HepG2 (cell line): Measurements from ENCODE around the gene ZCCHC24. TPM values are rescaled to one million over a fixed set of nuclear protein-coding genes. Genes with fewer than 3 reads are reported as not detected.

ENCODE experiments used
- ATAC-seq: fragments of 200-7000 bp; cut with Tn5 transposase; 3 replicates; pipeline ENCODE4 v1.9.1; 2020; ENCODE audit warnings: mild to moderate bottlenecking, moderate library complexity
- BruUV-seq: library from RNA; stranded (reverse); fragments of 400-500 nt; replicated peaks from 2 replicates; lab custom pipeline; 2021; lab: Mats Ljungman, UMichigan
- CTCF ChIA-PET: fragments of 300-600 bp; formaldehyde crosslinking; extraction: SDS; loops from one replicate; lab custom pipeline; 2021; ENCODE audit warnings: low total read pairs, inconsistent platforms, low intra/inter-chr PET ratio; lab: Yijun Ruan, JAX
- POLR2A ChIA-PET: fragments of 350-600 bp; sonication (Branson Sonifier 250); formaldehyde crosslinking; loops from one replicate; lab custom pipeline; 2020; ENCODE audit warnings: antibody characterized with exemption, inconsistent platforms; lab: Yijun Ruan, JAX
- DNase-seq: peaks from one replicate; pipeline ENCODE4 v3.0.0-alpha.2; 2015; ENCODE audit warnings: low spot score
- FAIRE-seq: peaks from 3 replicates; lab custom pipeline; 2011; peaks lifted over from hg19 to GRCh38; lab: Jason Lieb, UNC
- H2AFZ ChIP-seq: one replicate; pipeline ENCODE4 v1.6.1; 2011; ENCODE audit warnings: low read length, inconsistent platforms
- H3K27ac ChIP-seq: fragments of 300-600 bp; 3 replicates; pipeline ENCODE4 v1.8.0; 2011; ENCODE audit warnings: mixed run types, mild to moderate bottlenecking, mixed read lengths, low read length, inconsistent platforms; ENCODE audit not compliant: insufficient read depth; ENCODE audit errors: extremely low read length
- H3K27me3 ChIP-seq, 2 experiments: fragments of 200-600 bp in 1 of 2; 2 replicates in 1 of 2; 3 replicates in 1 of 2; pipeline versions ENCODE4 v1.6.0 to v1.8.0; 2011; ENCODE audit warnings: low read length in 2 of 2, mild to moderate bottlenecking in 2 of 2, moderate library complexity in 2 of 2, inconsistent platforms in 1 of 2; ENCODE audit not compliant: insufficient read depth in 2 of 2, control insufficient read depth in 1 of 2
- H3K36me3 ChIP-seq, 2 experiments: fragments of 200-600 bp in 1 of 2; replicated peaks in 1 of 2; 2 replicates in 1 of 2; 3 replicates in 1 of 2; pipeline versions ENCODE4 v1.5.1 to v1.8.0; 2011; ENCODE audit warnings: low read length in 2 of 2, inconsistent platforms in 1 of 2; ENCODE audit not compliant: insufficient read depth in 2 of 2, control insufficient read depth in 1 of 2
- H3K4me1 ChIP-seq: 2 replicates; pipeline ENCODE4 v1.5.1; 2012; ENCODE audit warnings: low read length, inconsistent platforms; ENCODE audit not compliant: insufficient read depth
- H3K4me2 ChIP-seq: 2 replicates; pipeline ENCODE4 v1.6.0; 2011; ENCODE audit warnings: low read depth, low read length, inconsistent platforms
- H3K4me3 ChIP-seq, 3 experiments: fragments of 200-600 bp in 1 of 3; sonication (generic), shearing (Covaris generic) in 1 of 3; replicated peaks in 1 of 3; 2 replicates each; pipeline ENCODE4 v1.5.1; 2011 to 2016; ENCODE audit warnings: low read length in 3 of 3, inconsistent platforms in 2 of 3, low read depth in 2 of 3, mild to moderate bottlenecking in 2 of 3, control low read depth in 1 of 3, mixed read lengths in 1 of 3; ENCODE audit not compliant: insufficient read depth in 1 of 3
- H3K79me2 ChIP-seq: one replicate; pipeline ENCODE4 v1.6.1; 2011; ENCODE audit warnings: low read length, inconsistent platforms; ENCODE audit not compliant: insufficient read depth
- H3K9ac ChIP-seq: 2 replicates; pipeline ENCODE4 v1.6.0; 2011; ENCODE audit warnings: mild to moderate bottlenecking, low read depth, low read length, inconsistent platforms; ENCODE audit not compliant: insufficient read depth
- H3K9me3 ChIP-seq: 2 replicates; pipeline ENCODE4 v1.5.1; 2012; ENCODE audit warnings: mild to moderate bottlenecking, low read length
- H4K20me1 ChIP-seq: 2 replicates; pipeline ENCODE4 v1.6.0; 2011; ENCODE audit warnings: inconsistent platforms, mild to moderate bottlenecking, low read length, moderate library complexity; ENCODE audit not compliant: insufficient read depth
- HNRNPLL ChIP-seq: fragments of 200-400 bp; formaldehyde crosslinking; IDR thresholded peaks from 2 replicates; pipeline ENCODE4 v1.6.1; 2017; ENCODE audit warnings: mild to moderate bottlenecking, low read depth, low read length; ENCODE audit not compliant: poor library complexity, severe bottlenecking
- JUN ChIP-seq: sonication (generic); formaldehyde crosslinking; IDR thresholded peaks from 2 replicates; pipeline ENCODE4 v1.4.0; 2020; ENCODE audit warnings: mild to moderate bottlenecking, missing genetic modification reagents
- KAT2B ChIP-seq: fragments of 150-350 bp; IDR thresholded peaks from 2 replicates; pipeline ENCODE4 v1.6.1; 2014; ENCODE audit warnings: low read depth, low read length, borderline replicate concordance
- NR3C1 ChIP-seq: sonication (generic); formaldehyde crosslinking; IDR thresholded peaks from 2 replicates; pipeline ENCODE4 v1.4.0; 2020; ENCODE audit warnings: missing genetic modification reagents
- RELA ChIP-seq: sonication (generic); formaldehyde crosslinking; IDR thresholded peaks from 2 replicates; pipeline ENCODE4 v1.4.0; 2020; ENCODE audit warnings: missing genetic modification reagents
- TBX2 ChIP-seq: sonication (generic); formaldehyde crosslinking; IDR thresholded peaks from 2 replicates; pipeline ENCODE4 v1.5.0; 2020; ENCODE audit warnings: missing genetic modification reagents, mild to moderate bottlenecking, borderline replicate concordance
- TCF7L2 ChIP-seq: IDR thresholded peaks from 2 replicates; pipeline ENCODE4 v1.6.1; 2011; ENCODE audit warnings: mild to moderate bottlenecking, low read depth, low read length, moderate library complexity
- THRA ChIP-seq: sonication (generic); formaldehyde crosslinking; IDR thresholded peaks from 2 replicates; pipeline ENCODE4 v1.4.0; 2020; ENCODE audit warnings: missing genetic modification reagents, borderline replicate concordance
- YY1 ChIP-seq: IDR thresholded peaks from 2 replicates; pipeline ENCODE4 v1.6.1; 2011; ENCODE audit warnings: low read length, low read depth, moderate library complexity, mild to moderate bottlenecking; ENCODE audit not compliant: insufficient read depth, insufficient replicate concordance
- ZFYVE20 ChIP-seq: sonication (generic); formaldehyde crosslinking; IDR thresholded peaks from 2 replicates; pipeline ENCODE4 v1.8.0; 2023; ENCODE audit warnings: low read depth, mild to moderate bottlenecking, moderate library complexity, missing genetic modification reagents, borderline replicate concordance
- ZHX1 ChIP-seq: sonication (generic); formaldehyde crosslinking; IDR thresholded peaks from 2 replicates; pipeline ENCODE4 v1.8.1; 2022; ENCODE audit warnings: low read depth, mild to moderate bottlenecking, missing genetic modification reagents
- ZNF558 ChIP-seq: sonication (generic); formaldehyde crosslinking; IDR thresholded peaks from 2 replicates; pipeline ENCODE4 v1.9.0; 2022; ENCODE audit warnings: mild to moderate bottlenecking, missing genetic modification reagents, borderline replicate concordance
- ZNF569 ChIP-seq: sonication (generic); formaldehyde crosslinking; IDR thresholded peaks from 2 replicates; pipeline ENCODE4 v1.5.0; 2020; ENCODE audit warnings: mild to moderate bottlenecking, missing genetic modification reagents, moderate library complexity, borderline replicate concordance
- ZXDC ChIP-seq: sonication (generic); formaldehyde crosslinking; IDR thresholded peaks from 2 replicates; pipeline ENCODE4 v1.5.0; 2020; ENCODE audit warnings: mild to moderate bottlenecking, missing genetic modification reagents
- WGBS: methylation state at CpG from one replicate; pipeline ENCODE4 v1.1.6; 2017; ENCODE audit warnings: low lambda C conversion rate; 5-methylcytosine and 5-hydroxymethylcytosine counted together
- in situ Hi-C: cut with HindIII; loops from 2 replicates; pipeline ENCODE4 v1.10.0; 2017; ENCODE audit warnings: low pct_unique_long_range_greater_than_20kb; ENCODE audit not compliant: extremely low pct_ligation_motif_present
- intact Hi-C: fragments of 100-400 bp; cut with micrococcal nuclease; formaldehyde crosslinking; loops from one replicate; pipeline ENCODE4 v1.10.0; 2022; ENCODE audit not compliant: unreplicated experiment
- polyA plus RNA-seq, 8 experiments: library from polyadenylated mRNA; depleted of rRNA in 3 of 8; stranded (reverse) in 7 of 8; unstranded in 1 of 8; fragments of >200 nt; fragmentation: Illumina TruSeq in 4 of 8; extraction: Trizol in 4 of 8; gene quantifications; 2 replicates each; pipeline versions ENCODE4 v1.2.1 to v1.2.3, GENCODE V29; 2011 to 2016; ENCODE audit warnings: low read depth in 4 of 8, missing spikeins in 1 of 8, mixed read lengths in 1 of 8; ENCODE audit not compliant: insufficient read depth in 1 of 8
- total RNA-seq, 5 experiments: library from RNA; depleted of rRNA; stranded (reverse); fragments of >200 nt; fragmentation: Illumina TruSeq; extraction: Trizol; gene quantifications; 2 replicates each; pipeline ENCODE4 v1.2.3, GENCODE V29; 2016; ENCODE audit warnings: low read depth in 1 of 5

The ZCCHC24 gene
- total and polyA plus RNA-seq, 2 of the 13 experiments (the other 11 are each of a cell fraction or from before 2014, with no cell fraction given) = 3.1 to 7.9 TPM

GRCh38 chr10:79458483-79458882, 13.1 kb upstream of the ZCCHC24 start (continued):
- TF ChIP-seq ZHX1 (CRISPR knock-in tag) (no peak), ZFYVE20 (CRISPR knock-in tag) (no peak), THRA (no peak)

- H3K27me3 ChIP-seq = peaks cover 0 to 12% of the 10 kb centered on the region in 2 experiments; a peak in 2 of 5 replicates
- H4K20me1 ChIP-seq = no peaks in the 10 kb centered on the region
- POLR2A ChIA-PET = no interaction called here
- ATAC-seq (no peak), DNase-seq (no peak), FAIRE-seq (no peak)
- H3K4me3 ChIP-seq = no peak overlapping the region
- intact Hi-C loops = no loop called here
- no peak overlapping the region for H3K27ac ChIP-seq
- no peaks in the 10 kb centered on the region for H3K9me3 ChIP-seq
- H3K79me2 ChIP-seq = no peaks in the 10 kb centered on the region
- WGBS = 40% methylated on average over 7 of the region's 7 CpGs
- peaks cover 19% of the 10 kb centered on the region for H3K4me1 ChIP-seq
- no peak overlapping the region for H2AFZ ChIP-seq
- BruUV-seq = no TSS peak
- in situ Hi-C loops = no loop called here
- H3K9ac ChIP-seq = no peak overlapping the region
- no peak overlapping the region for H3K4me2 ChIP-seq
- CTCF ChIA-PET = no interaction called here
- H3K36me3 ChIP-seq = no peaks in the 10 kb centered on the region
- TF ChIP-seq NR3C1 (CRISPR knock-in tag) (no peak), TCF7L2 (no peak), ZXDC (no peak), TBX2 (no peak), KAT2B (no peak), ZNF558 (no peak), YY1 (no peak), ZNF569 (no peak), RELA (CRISPR knock-in tag) (no peak), HNRNPLL (no peak), JUN (no peak)
Observed at GRCh38 chr10:79457256-79457785, 11.9 kb upstream of the ZCCHC24 start.
